ENCODE data around the gene HCK. TPM values are rescaled to one million over a fixed set of nuclear protein-coding genes. Genes with fewer than 3 reads are reported as not detected.

HCK gene
- total and polyA plus RNA-seq, 2 donors (not counting 1 experiment from before 2014, with no cell fraction given): not detected

DNA sequence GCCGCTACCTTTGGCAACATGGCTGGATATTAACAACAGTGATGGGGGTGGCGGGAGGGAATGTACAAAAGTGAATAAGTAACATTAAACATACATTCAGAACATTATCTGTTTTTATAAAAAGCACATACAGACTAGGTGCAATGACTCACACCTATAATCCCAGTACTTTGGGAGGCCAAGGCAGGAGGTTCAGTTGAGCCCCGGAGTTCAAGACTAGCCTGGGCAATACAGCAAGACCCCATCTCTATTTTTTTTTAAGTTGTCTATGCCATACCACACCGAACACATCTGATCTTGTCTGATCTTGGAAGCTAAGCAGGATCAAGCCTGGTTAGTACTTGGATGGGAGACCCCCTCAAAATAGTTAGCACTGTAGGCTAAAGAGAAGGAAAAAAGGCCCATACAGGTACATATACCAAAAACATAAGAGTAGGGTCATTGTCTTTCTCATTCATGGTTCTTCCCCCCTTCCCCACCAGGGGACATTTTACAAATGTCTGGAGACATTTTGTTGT lies 1.7 kb upstream of the HCK start:
- Histone ChIP-seq H3K27ac (ENCODE audit: insufficient read depth, low read length) (no peak overlapping the region), H3K4me2 (ENCODE audit: extremely low read depth, insufficient read depth, low read length) (no peak overlapping the region), H3K27me3 (ENCODE audit: control insufficient read depth, insufficient read depth, low read length) (peaks cover 42% of the 10 kb centered on the region), H3K4me1 (ENCODE audit: control insufficient read depth, extremely low read depth, insufficient read depth, low read length) (no peaks in the 10 kb centered on the region), H3K79me2 (ENCODE audit: control insufficient read depth, insufficient read depth, low read length) (no peaks in the 10 kb centered on the region), H3K9ac (ENCODE audit: insufficient read depth, low read length) (no peak overlapping the region), H3K36me3 (ENCODE audit: control insufficient read depth, insufficient read depth, low read length) (no peaks in the 10 kb centered on the region), H3K4me3 (replicated peaks in 1 of 4; ENCODE audit: control extremely low read depth in 1 of 4, insufficient read depth in 1 of 4, low read depth in 3 of 4, low read length in 4 of 4) (no peak overlapping the region), H3K9me3 (ENCODE audit: control insufficient read depth, insufficient read depth, low read depth, low read length) (no peaks in the 10 kb centered on the region), H4K20me1 (ENCODE audit: control insufficient read depth, extremely low read depth, insufficient read depth, low read length) (no peaks in the 10 kb centered on the region), H2AFZ (ENCODE audit: low read length) (no peak overlapping the region)
- TF ChIP-seq EZH2 (IDR thresholded peaks at IDR 0.05; ENCODE audit: low read length, missing control alignments): no peak
- TF ChIP-seq, protein P1, sequence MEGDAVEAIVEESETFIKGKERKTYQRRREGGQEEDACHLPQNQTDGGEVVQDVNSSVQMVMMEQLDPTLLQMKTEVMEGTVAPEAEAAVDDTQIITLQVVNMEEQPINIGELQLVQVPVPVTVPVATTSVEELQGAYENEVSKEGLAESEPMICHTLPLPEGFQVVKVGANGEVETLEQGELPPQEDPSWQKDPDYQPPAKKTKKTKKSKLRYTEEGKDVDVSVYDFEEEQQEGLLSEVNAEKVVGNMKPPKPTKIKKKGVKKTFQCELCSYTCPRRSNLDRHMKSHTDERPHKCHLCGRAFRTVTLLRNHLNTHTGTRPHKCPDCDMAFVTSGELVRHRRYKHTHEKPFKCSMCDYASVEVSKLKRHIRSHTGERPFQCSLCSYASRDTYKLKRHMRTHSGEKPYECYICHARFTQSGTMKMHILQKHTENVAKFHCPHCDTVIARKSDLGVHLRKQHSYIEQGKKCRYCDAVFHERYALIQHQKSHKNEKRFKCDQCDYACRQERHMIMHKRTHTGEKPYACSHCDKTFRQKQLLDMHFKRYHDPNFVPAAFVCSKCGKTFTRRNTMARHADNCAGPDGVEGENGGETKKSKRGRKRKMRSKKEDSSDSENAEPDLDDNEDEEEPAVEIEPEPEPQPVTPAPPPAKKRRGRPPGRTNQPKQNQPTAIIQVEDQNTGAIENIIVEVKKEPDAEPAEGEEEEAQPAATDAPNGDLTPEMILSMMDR (conservative IDR thresholded peaks at IDR 0.05 in 1 of 2, IDR thresholded peaks at IDR 0.05 in 1 of 2; ENCODE audit: low read depth in 1 of 2, low read length in 2 of 2): no peak
- no peak for DNase-seq (ENCODE audit: low read depth in 2 of 2)

DNA sequence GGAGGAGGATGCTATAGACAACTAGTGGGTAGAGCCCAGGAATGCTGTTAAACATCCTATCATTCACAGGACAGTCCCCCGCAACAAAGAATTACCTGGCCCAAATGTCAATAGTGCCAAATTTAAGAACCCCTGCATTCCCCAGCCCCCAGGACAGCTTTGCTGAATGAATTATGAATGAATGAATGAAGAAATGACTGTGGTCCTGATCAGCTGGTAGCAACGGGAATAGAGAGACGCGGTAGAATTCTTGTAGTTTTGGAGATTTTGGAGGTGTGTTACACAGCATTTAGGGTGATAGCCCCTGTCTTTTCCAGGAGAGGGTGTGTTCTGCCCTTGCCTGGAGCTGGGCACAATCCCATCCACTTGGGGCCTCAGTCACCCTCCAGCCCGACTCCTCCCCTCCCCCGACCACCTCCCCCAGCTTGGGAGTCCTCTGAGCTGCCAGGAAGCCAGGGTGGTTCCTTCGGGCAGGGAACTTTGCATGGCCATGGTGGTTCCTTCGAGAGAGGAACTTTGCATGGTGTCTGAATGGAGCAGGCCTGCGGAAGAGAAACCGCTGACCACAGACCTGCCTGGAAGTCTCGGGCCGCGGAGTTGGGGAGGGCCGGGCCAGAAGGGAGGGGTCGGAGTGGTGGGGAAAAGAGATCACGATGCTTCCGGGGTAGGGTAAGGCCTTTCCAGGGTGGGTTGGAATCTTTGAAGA lies 1.0 kb upstream of the HCK start:
- no peaks in the 10 kb centered on the region for H3K4me1 ChIP-seq (ENCODE audit: control insufficient read depth, extremely low read depth, insufficient read depth, low read length)
- peaks cover 42% of the 10 kb centered on the region for H3K27me3 ChIP-seq (ENCODE audit: control insufficient read depth, insufficient read depth, low read length)
- no peaks in the 10 kb centered on the region for H3K36me3 ChIP-seq (ENCODE audit: control insufficient read depth, insufficient read depth, low read length)
- no peak overlapping the region for H3K4me3 ChIP-seq (replicated peaks in 1 of 4; ENCODE audit: control extremely low read depth in 1 of 4, insufficient read depth in 1 of 4, low read depth in 3 of 4, low read length in 4 of 4)
- no peak overlapping the region for H3K27ac ChIP-seq (ENCODE audit: insufficient read depth, low read length)
- no peaks in the 10 kb centered on the region for H4K20me1 ChIP-seq (ENCODE audit: control insufficient read depth, extremely low read depth, insufficient read depth, low read length)
- no peaks in the 10 kb centered on the region for H3K9me3 ChIP-seq (ENCODE audit: control insufficient read depth, insufficient read depth, low read depth, low read length)
- TF ChIP-seq, protein P1 (conservative IDR thresholded peaks at IDR 0.05 in 1 of 2, IDR thresholded peaks at IDR 0.05 in 1 of 2; ENCODE audit: low read depth in 1 of 2, low read length in 2 of 2): no peak
- no peak for TF ChIP-seq EZH2 (IDR thresholded peaks at IDR 0.05; ENCODE audit: low read length, missing control alignments)
- no peak overlapping the region for H3K9ac ChIP-seq (ENCODE audit: insufficient read depth, low read length)
- H2AFZ ChIP-seq (ENCODE audit: low read length): no peak overlapping the region
- no peak for DNase-seq (ENCODE audit: low read depth in 2 of 2)
- no peaks in the 10 kb centered on the region for H3K79me2 ChIP-seq (ENCODE audit: control insufficient read depth, insufficient read depth, low read length)
- no peak overlapping the region for H3K4me2 ChIP-seq (ENCODE audit: extremely low read depth, insufficient read depth, low read length)

DNA sequence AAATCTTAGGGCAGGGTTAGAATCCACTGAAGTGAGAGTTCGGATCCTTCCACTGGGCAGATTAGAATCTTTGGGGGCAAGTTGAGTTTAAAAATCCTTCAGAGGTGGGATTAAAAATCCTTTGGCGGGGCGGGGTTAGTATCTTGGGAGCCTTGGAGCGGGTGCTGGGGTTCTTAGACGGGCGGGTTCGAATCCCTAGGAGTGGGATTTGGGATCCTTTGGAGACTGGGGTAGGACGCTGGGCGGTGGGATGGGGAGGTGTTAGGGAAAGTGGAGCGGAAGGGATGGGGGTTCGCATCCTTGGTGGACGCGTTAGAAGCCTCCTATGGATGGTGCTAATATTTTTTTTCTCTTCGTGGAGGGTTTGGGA lies 337 bp upstream of the HCK start:
- Histone ChIP-seq H3K27me3 (ENCODE audit: control insufficient read depth, insufficient read depth, low read length) (peaks cover 42% of the 10 kb centered on the region), H3K79me2 (ENCODE audit: control insufficient read depth, insufficient read depth, low read length) (no peaks in the 10 kb centered on the region)

More for the DNA sequence above, 337 bp upstream of the HCK start:
- no peak overlapping the region for H3K4me2 ChIP-seq (ENCODE audit: extremely low read depth, insufficient read depth, low read length)
- DNase-seq (ENCODE audit: low read depth in 2 of 2): no peak
- TF ChIP-seq EZH2 (IDR thresholded peaks at IDR 0.05; ENCODE audit: low read length, missing control alignments): peak; percentile 87
- TF ChIP-seq, protein P1 (conservative IDR thresholded peaks at IDR 0.05 in 1 of 2, IDR thresholded peaks at IDR 0.05 in 1 of 2; ENCODE audit: low read depth in 1 of 2, low read length in 2 of 2): no peak
- no peak overlapping the region for H2AFZ ChIP-seq (ENCODE audit: low read length)
- H3K9ac ChIP-seq (ENCODE audit: insufficient read depth, low read length): no peak overlapping the region
- H3K9me3 ChIP-seq (ENCODE audit: control insufficient read depth, insufficient read depth, low read depth, low read length): no peaks in the 10 kb centered on the region
- no peaks in the 10 kb centered on the region for H4K20me1 ChIP-seq (ENCODE audit: control insufficient read depth, extremely low read depth, insufficient read depth, low read length)
- H3K36me3 ChIP-seq (ENCODE audit: control insufficient read depth, insufficient read depth, low read length): no peaks in the 10 kb centered on the region
- no peaks in the 10 kb centered on the region for H3K4me1 ChIP-seq (ENCODE audit: control insufficient read depth, extremely low read depth, insufficient read depth, low read length)
- no peak overlapping the region for H3K4me3 ChIP-seq (replicated peaks in 1 of 4; ENCODE audit: control extremely low read depth in 1 of 4, insufficient read depth in 1 of 4, low read depth in 3 of 4, low read length in 4 of 4)
- H3K27ac ChIP-seq (ENCODE audit: insufficient read depth, low read length): no peak overlapping the region
